ENCODE data around the gene TP53RK. TPM values are rescaled to one million over a fixed set of nuclear protein-coding genes. Genes with fewer than 3 reads are reported as not detected.
A peak's percentile ranks its signal among the peaks of the same experiment; 100 is the strongest.

Gene TP53RK
- total RNA-seq, 1 experiment from 2014 or later = 19.2 TPM

DNA sequence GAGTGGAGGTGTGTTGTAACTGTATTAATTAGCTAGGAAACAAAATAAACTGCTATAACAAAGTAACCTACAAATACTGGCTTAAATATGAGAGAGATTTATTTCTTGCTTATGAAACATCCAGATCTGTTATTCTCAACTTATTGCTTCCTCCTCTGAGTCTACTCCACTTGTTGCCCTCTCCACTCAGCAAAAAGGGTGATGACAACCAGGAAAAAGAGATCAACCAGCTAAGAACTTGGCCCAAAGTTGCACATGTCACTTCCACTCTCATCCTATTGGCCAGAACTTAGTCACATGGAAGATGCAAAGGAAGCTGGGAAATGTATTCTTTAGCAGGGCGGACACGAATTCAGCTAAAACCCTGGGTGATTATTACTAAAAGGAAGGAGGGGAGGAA, 5.2 kb upstream of the TP53RK start:
- no peaks in the 10 kb centered on the region for H3K27me3 Mint-ChIP-seq (ENCODE audit: unreplicated experiment)
- intact Hi-C loops (cut with micrococcal nuclease; ENCODE audit: unreplicated experiment) = no loop called here

DNA sequence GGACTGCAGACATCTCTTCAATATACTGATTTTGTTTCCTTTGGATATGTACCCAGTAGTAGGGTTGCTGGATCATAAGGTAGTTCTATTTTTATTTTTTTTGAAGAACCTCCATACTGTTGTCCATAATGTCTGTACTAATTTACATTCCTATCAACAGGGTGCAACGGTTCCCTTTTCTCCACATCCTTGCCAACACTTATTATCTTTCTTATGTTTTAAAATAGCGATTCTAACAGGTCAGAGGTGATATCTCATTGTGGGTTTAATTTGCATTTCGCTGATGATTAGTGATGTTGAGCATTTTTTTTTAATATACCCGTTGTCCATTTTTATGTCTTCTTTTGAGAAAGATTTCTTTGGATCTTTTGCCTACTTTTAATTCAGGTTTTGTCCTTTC, 2.0 kb upstream of the TP53RK start:
- CTCF ChIA-PET = no interaction called here
- no TSS peak for BruUV-seq (replicated peaks)
- H3K4me3 Mint-ChIP-seq (ENCODE audit: low read depth, unreplicated experiment) = no peak overlapping the region
- H3K9me3 Mint-ChIP-seq (ENCODE audit: low read depth, unreplicated experiment) = peaks cover 7% of the 10 kb centered on the region
- no peak overlapping the region for H3K27ac Mint-ChIP-seq (ENCODE audit: unreplicated experiment)
- intact Hi-C loops (cut with micrococcal nuclease; ENCODE audit: unreplicated experiment) = no loop called here
- H3K4me1 Mint-ChIP-seq (ENCODE audit: low read depth, unreplicated experiment) = no peaks in the 10 kb centered on the region
- peaks cover 26% of the 10 kb centered on the region for H3K36me3 Mint-ChIP-seq (ENCODE audit: insufficient read depth, unreplicated experiment)
- DNase-seq = no peak
- TF ChIP-seq, protein P1, sequence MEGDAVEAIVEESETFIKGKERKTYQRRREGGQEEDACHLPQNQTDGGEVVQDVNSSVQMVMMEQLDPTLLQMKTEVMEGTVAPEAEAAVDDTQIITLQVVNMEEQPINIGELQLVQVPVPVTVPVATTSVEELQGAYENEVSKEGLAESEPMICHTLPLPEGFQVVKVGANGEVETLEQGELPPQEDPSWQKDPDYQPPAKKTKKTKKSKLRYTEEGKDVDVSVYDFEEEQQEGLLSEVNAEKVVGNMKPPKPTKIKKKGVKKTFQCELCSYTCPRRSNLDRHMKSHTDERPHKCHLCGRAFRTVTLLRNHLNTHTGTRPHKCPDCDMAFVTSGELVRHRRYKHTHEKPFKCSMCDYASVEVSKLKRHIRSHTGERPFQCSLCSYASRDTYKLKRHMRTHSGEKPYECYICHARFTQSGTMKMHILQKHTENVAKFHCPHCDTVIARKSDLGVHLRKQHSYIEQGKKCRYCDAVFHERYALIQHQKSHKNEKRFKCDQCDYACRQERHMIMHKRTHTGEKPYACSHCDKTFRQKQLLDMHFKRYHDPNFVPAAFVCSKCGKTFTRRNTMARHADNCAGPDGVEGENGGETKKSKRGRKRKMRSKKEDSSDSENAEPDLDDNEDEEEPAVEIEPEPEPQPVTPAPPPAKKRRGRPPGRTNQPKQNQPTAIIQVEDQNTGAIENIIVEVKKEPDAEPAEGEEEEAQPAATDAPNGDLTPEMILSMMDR (IDR thresholded peaks at IDR 0.05; ENCODE audit: unreplicated experiment) = no peak
- H3K27me3 Mint-ChIP-seq (ENCODE audit: unreplicated experiment) = no peaks in the 10 kb centered on the region

More for the DNA sequence above, 5.2 kb upstream of the TP53RK start:
- CTCF ChIA-PET = interaction anchor here (1.1 to 1.3 kb wide), 2 partner anchors 9 to 58 kb away, joined by 3 to 5 read pairs; no protein-coding TSS in a partner anchor
- no peaks in the 10 kb centered on the region for H3K4me1 Mint-ChIP-seq (ENCODE audit: low read depth, unreplicated experiment)
- BruUV-seq (replicated peaks) = no TSS peak
- peaks cover 5% of the 10 kb centered on the region for H3K36me3 Mint-ChIP-seq (ENCODE audit: insufficient read depth, unreplicated experiment)
- no peak overlapping the region for H3K4me3 Mint-ChIP-seq (ENCODE audit: low read depth, unreplicated experiment)
- peaks cover 7% of the 10 kb centered on the region for H3K9me3 Mint-ChIP-seq (ENCODE audit: low read depth, unreplicated experiment)
- TF ChIP-seq, protein P1 (IDR thresholded peaks at IDR 0.05; ENCODE audit: unreplicated experiment) = no peak
- H3K27ac Mint-ChIP-seq (ENCODE audit: unreplicated experiment) = no peak overlapping the region
- peak; percentile 46 for DNase-seq

DNA sequence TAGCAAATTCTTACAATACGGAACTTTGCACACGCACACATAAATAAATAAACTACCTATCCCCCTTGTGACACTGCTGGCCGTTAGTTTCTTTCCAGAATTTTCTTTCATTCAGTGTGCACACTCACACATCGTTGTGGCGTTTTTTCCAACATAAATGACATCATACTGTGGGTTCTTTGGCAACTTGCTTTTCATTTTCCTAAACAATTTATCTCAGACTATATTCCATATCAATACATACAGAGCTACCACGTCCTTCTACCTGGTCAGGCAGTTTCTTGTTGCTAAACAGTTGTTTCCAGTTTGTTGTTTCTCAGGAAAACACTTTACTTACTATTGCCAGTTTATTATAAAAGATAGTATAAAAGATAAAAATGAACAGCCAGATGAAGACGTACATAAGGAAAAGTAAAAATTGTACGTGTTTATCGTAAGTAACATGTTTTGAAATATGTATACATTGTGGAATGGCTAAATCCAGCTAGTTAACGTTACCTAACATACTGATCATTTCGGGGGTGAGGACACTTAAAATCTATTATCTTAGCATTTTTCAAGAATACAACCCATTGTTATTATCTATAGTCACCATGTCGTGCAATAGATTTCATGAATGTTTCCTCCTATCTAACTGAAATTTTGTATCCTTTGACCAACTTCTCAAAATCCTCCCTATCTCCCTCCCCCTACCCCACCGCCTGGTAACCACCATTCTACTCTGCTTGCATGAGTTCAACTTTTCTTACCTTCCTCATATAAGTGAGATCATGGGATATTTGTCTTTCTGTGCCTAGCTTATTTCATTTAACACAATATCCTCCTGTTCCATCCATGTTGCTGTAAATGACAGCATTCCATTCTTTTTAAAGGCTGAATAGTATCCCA, 1.2 kb upstream of the TP53RK start:
- Mint-ChIP-seq H3K36me3 (ENCODE audit: insufficient read depth, unreplicated experiment) (peaks cover 30% of the 10 kb centered on the region), H3K27me3 (ENCODE audit: unreplicated experiment) (no peaks in the 10 kb centered on the region), H3K9me3 (ENCODE audit: low read depth, unreplicated experiment) (peaks cover 7% of the 10 kb centered on the region), H3K27ac (ENCODE audit: unreplicated experiment) (peak overlapping the region; percentile 69), H3K4me3 (ENCODE audit: low read depth, unreplicated experiment) (peak overlapping the region; percentile 77), H3K4me1 (ENCODE audit: low read depth, unreplicated experiment) (no peaks in the 10 kb centered on the region)
- BruUV-seq (replicated peaks) = no TSS peak
- TF ChIP-seq, protein P1 (IDR thresholded peaks at IDR 0.05; ENCODE audit: unreplicated experiment) = no peak
- no peak for DNase-seq
- intact Hi-C loops (cut with micrococcal nuclease; ENCODE audit: unreplicated experiment) = no loop called here
- CTCF ChIA-PET = interaction anchor here (0.6 to 1.8 kb wide), 6 partner anchors 14 to 1117 kb away, joined by 3 to 9 read pairs (median 4); no protein-coding TSS in a partner anchor

DNA sequence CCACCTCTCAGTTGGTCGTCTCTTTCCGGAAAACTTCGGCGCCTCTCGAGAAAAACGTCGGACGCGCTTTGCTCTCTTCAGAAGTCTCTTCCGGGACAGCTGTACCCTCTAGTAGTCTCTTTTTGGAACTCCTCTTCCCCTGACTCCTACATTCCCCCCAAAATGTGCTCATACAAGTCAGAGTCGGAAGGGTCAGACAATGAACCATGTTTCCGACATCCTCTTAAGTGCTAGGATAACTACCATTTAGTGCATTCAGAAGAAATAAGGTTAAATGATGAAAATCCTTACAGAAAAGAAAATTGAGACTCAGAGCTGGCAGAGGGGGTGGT, 476 bp upstream of the TP53RK start:
- peak overlapping the region; percentile 69 for H3K27ac Mint-ChIP-seq (ENCODE audit: unreplicated experiment)
- peaks cover 7% of the 10 kb centered on the region for H3K9me3 Mint-ChIP-seq (ENCODE audit: low read depth, unreplicated experiment)
- CTCF ChIA-PET = interaction anchor here (0.6 to 1.8 kb wide), 9 partner anchors 15 to 769 kb away, joined by 3 to 9 read pairs (median 4); no protein-coding TSS in a partner anchor
- DNase-seq = no peak
- H3K27me3 Mint-ChIP-seq (ENCODE audit: unreplicated experiment) = no peaks in the 10 kb centered on the region
- intact Hi-C loops (cut with micrococcal nuclease; ENCODE audit: unreplicated experiment) = no loop called here
- H3K36me3 Mint-ChIP-seq (ENCODE audit: insufficient read depth, unreplicated experiment) = peaks cover 30% of the 10 kb centered on the region
- TF ChIP-seq, protein P1 (IDR thresholded peaks at IDR 0.05; ENCODE audit: unreplicated experiment) = no peak
- peak overlapping the region; percentile 77 for H3K4me3 Mint-ChIP-seq (ENCODE audit: low read depth, unreplicated experiment)
- BruUV-seq (replicated peaks) = TSS peak; percentile 78
- H3K4me1 Mint-ChIP-seq (ENCODE audit: low read depth, unreplicated experiment) = no peaks in the 10 kb centered on the region

Measured in Calu3 (cell line).